ENCODE data around the gene DAPL1.

The DAPL1 gene

DNA sequence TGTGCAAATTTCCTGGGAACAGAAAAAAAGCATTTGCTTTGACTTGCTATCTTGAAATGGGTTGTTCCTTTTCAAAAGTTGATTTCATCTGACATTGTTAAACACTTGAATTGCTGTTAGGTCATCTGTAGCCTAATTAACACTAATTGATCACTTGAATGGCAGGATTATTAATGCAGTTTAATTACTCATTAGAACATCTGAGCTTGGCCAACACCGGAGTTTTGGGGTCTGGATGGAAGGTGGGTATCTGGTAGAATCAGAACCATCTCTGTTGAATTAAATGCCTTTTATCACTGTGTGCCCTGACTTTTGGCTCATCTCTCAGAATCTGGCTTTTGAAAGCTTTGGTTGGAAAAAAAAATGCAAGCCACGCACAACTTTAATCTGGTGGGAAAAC, 8.4 kb downstream of the DAPL1 start:
- no peak overlapping the region for H3K23ac ChIP-seq (ENCODE audit: low read depth, low read length, poor library complexity)
- DNase-seq (ENCODE audit: low spot score) = no peak
- no peak overlapping the region for H3K4ac ChIP-seq (ENCODE audit: low read length)
- H2AFZ ChIP-seq (ENCODE audit: low read length) = no peak overlapping the region
- no peak overlapping the region for H2BK5ac ChIP-seq (ENCODE audit: low read length)
- peaks cover 0 to 3% of the 10 kb centered on the region in 2 donors for H3K4me1 ChIP-seq (ENCODE audit: control insufficient read depth in 2 of 2, insufficient read depth in 1 of 2, low read depth in 1 of 2, low read length in 2 of 2)
- H3K4me3 ChIP-seq (ENCODE audit: low read length in 2 of 2) = no peak overlapping the region
- H2BK120ac ChIP-seq (ENCODE audit: low read depth, low read length) = no peak overlapping the region
- H2BK15ac ChIP-seq (ENCODE audit: low read length) = no peak overlapping the region
- no peak overlapping the region for H3K9ac ChIP-seq (ENCODE audit: low read depth, low read length, poor library complexity)
- H3K4me2 ChIP-seq (ENCODE audit: insufficient read depth, low read length, poor library complexity, severe bottlenecking) = no peak overlapping the region
- WGBS, 2 donors (ENCODE audit: extremely low coverage in 2 of 2, insufficient read length in 2 of 2, insufficient replicate concordance in 1 of 2) = no CpG with 5 or more reads among the region's 2 CpGs
- no peak overlapping the region for H4K91ac ChIP-seq (ENCODE audit: low read depth, low read length, poor library complexity)
- H3K36me3 ChIP-seq (replicated peaks in 1 of 2; ENCODE audit: control insufficient read depth in 2 of 2, insufficient read depth in 2 of 2, low read length in 2 of 2) = no peaks in the 10 kb centered on the region
- H3K27ac ChIP-seq (replicated peaks; ENCODE audit: low read length) = no peak overlapping the region
- no peak overlapping the region for H2BK12ac ChIP-seq (ENCODE audit: low read length)
- H3K14ac ChIP-seq (ENCODE audit: low read length) = no peak overlapping the region
- no peaks in the 10 kb centered on the region for H3K9me3 ChIP-seq (replicated peaks in 1 of 2; ENCODE audit: control insufficient read depth in 2 of 2, insufficient read depth in 1 of 2, low read depth in 1 of 2, low read length in 2 of 2)
- H3K79me1 ChIP-seq (ENCODE audit: low read depth, low read length) = no peaks in the 10 kb centered on the region
- no peak overlapping the region for H2AK5ac ChIP-seq (ENCODE audit: low read depth, low read length)
- H3K27me3 ChIP-seq (ENCODE audit: control insufficient read depth in 3 of 3, insufficient read depth in 3 of 3, low read depth in 1 of 3, low read length in 3 of 3) = peaks cover 0 to 10% (median 0%) of the 10 kb centered on the region in 3 experiments
- no peak overlapping the region for H3K18ac ChIP-seq (ENCODE audit: low read length)
- H4K8ac ChIP-seq (ENCODE audit: low read depth, low read length) = no peak overlapping the region

GRCh38 chr2:158805255-158805654, 10.1 kb downstream of the DAPL1 start:
- Histone ChIP-seq H3K4me3 (ENCODE audit: low read length in 2 of 2) (no peak overlapping the region), H2AFZ (ENCODE audit: low read length) (no peak overlapping the region), H3K18ac (ENCODE audit: low read length) (no peak overlapping the region), H3K27me3 (ENCODE audit: control insufficient read depth in 3 of 3, insufficient read depth in 3 of 3, low read depth in 1 of 3, low read length in 3 of 3) (peaks cover 0 to 10% (median 0%) of the 10 kb centered on the region in 3 experiments), H3K23ac (ENCODE audit: low read depth, low read length, poor library complexity) (no peak overlapping the region), H3K4me1 (ENCODE audit: control insufficient read depth in 2 of 2, insufficient read depth in 1 of 2, low read depth in 1 of 2, low read length in 2 of 2) (peaks cover 0 to 3% of the 10 kb centered on the region in 2 donors), H2BK5ac (ENCODE audit: low read length) (no peak overlapping the region), H4K91ac (ENCODE audit: low read depth, low read length, poor library complexity) (no peak overlapping the region), H2AK5ac (ENCODE audit: low read depth, low read length) (no peak overlapping the region), H3K79me1 (ENCODE audit: low read depth, low read length) (no peaks in the 10 kb centered on the region), H2BK15ac (ENCODE audit: low read length) (no peak overlapping the region), H3K14ac (ENCODE audit: low read length) (no peak overlapping the region), H4K8ac (ENCODE audit: low read depth, low read length) (no peak overlapping the region), H3K4ac (ENCODE audit: low read length) (no peak overlapping the region), H3K27ac (replicated peaks; ENCODE audit: low read length) (no peak overlapping the region), H2BK120ac (ENCODE audit: low read depth, low read length) (no peak overlapping the region), H3K36me3 (replicated peaks in 1 of 2; ENCODE audit: control insufficient read depth in 2 of 2, insufficient read depth in 2 of 2, low read length in 2 of 2) (no peaks in the 10 kb centered on the region), H3K9ac (ENCODE audit: low read depth, low read length, poor library complexity) (no peak overlapping the region), H3K9me3 (replicated peaks in 1 of 2; ENCODE audit: control insufficient read depth in 2 of 2, insufficient read depth in 1 of 2, low read depth in 1 of 2, low read length in 2 of 2) (no peaks in the 10 kb centered on the region), H3K4me2 (ENCODE audit: insufficient read depth, low read length, poor library complexity, severe bottlenecking) (no peak overlapping the region), H2BK12ac (ENCODE audit: low read length) (no peak overlapping the region)
- no peak for DNase-seq (ENCODE audit: low spot score)
- no CpG with 5 or more reads among the region's 4 CpGs for WGBS, 2 donors (ENCODE audit: extremely low coverage in 2 of 2, insufficient read length in 2 of 2, insufficient replicate concordance in 1 of 2)

DNA sequence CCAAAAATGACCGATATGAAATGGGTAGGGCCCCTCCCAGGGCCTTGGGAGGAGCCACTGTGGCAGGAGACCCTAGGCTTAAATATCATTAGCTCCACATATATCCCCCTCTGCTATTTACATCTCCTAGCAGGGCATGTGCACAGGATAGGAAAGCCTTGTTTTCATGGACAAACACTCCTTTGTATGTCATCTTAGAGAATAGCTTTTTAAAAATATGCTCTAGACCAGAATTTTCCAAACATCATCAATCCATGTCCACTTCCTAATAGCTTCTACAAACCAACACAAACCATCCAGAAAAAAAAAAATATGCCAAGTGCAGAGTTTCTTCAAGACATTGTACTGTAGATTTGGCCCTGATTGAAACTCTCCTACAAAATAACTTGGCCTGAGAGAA, 10.8 kb downstream of the DAPL1 start:
- Histone ChIP-seq H2BK15ac (ENCODE audit: low read length) (no peak overlapping the region), H3K36me3 (replicated peaks in 1 of 2; ENCODE audit: control insufficient read depth in 2 of 2, insufficient read depth in 2 of 2, low read length in 2 of 2) (no peaks in the 10 kb centered on the region), H3K27me3 (ENCODE audit: control insufficient read depth in 3 of 3, insufficient read depth in 3 of 3, low read depth in 1 of 3, low read length in 3 of 3) (peaks cover 0 to 10% (median 0%) of the 10 kb centered on the region in 3 experiments), H3K23ac (ENCODE audit: low read depth, low read length, poor library complexity) (no peak overlapping the region), H3K79me1 (ENCODE audit: low read depth, low read length) (no peaks in the 10 kb centered on the region), H3K4me1 (ENCODE audit: control insufficient read depth in 2 of 2, insufficient read depth in 1 of 2, low read depth in 1 of 2, low read length in 2 of 2) (peaks cover 0 to 3% of the 10 kb centered on the region in 2 donors), H2AK5ac (ENCODE audit: low read depth, low read length) (no peak overlapping the region), H2BK12ac (ENCODE audit: low read length) (no peak overlapping the region), H2BK120ac (ENCODE audit: low read depth, low read length) (no peak overlapping the region), H3K4me3 (ENCODE audit: low read length in 2 of 2) (no peak overlapping the region), H4K91ac (ENCODE audit: low read depth, low read length, poor library complexity) (no peak overlapping the region), H2AFZ (ENCODE audit: low read length) (no peak overlapping the region), H3K14ac (ENCODE audit: low read length) (no peak overlapping the region), H3K4me2 (ENCODE audit: insufficient read depth, low read length, poor library complexity, severe bottlenecking) (no peak overlapping the region), H3K27ac (replicated peaks; ENCODE audit: low read length) (no peak overlapping the region), H2BK5ac (ENCODE audit: low read length) (no peak overlapping the region), H3K9ac (ENCODE audit: low read depth, low read length, poor library complexity) (no peak overlapping the region), H3K4ac (ENCODE audit: low read length) (no peak overlapping the region), H4K8ac (ENCODE audit: low read depth, low read length) (no peak overlapping the region), H3K18ac (ENCODE audit: low read length) (no peak overlapping the region), H3K9me3 (replicated peaks in 1 of 2; ENCODE audit: control insufficient read depth in 2 of 2, insufficient read depth in 1 of 2, low read depth in 1 of 2, low read length in 2 of 2) (no peaks in the 10 kb centered on the region)
- DNase-seq (ENCODE audit: low spot score) = no peak
- no CpG with 5 or more reads among the region's 1 CpG for WGBS, 2 donors (ENCODE audit: extremely low coverage in 2 of 2, insufficient read length in 2 of 2, insufficient replicate concordance in 1 of 2)

GRCh38 chr2:158806941-158807340, 11.8 kb downstream of the DAPL1 start:
- H3K23ac ChIP-seq (ENCODE audit: low read depth, low read length, poor library complexity) = no peak overlapping the region
- no peak overlapping the region for H3K4ac ChIP-seq (ENCODE audit: low read length)
- no peaks in the 10 kb centered on the region for H3K36me3 ChIP-seq (replicated peaks in 1 of 2; ENCODE audit: control insufficient read depth in 2 of 2, insufficient read depth in 2 of 2, low read length in 2 of 2)
- H4K91ac ChIP-seq (ENCODE audit: low read depth, low read length, poor library complexity) = no peak overlapping the region
- H3K4me1 ChIP-seq (ENCODE audit: control insufficient read depth in 2 of 2, insufficient read depth in 1 of 2, low read depth in 1 of 2, low read length in 2 of 2) = peaks cover 0 to 3% of the 10 kb centered on the region in 2 donors
- no peak overlapping the region for H4K8ac ChIP-seq (ENCODE audit: low read depth, low read length)
- peaks cover 0 to 10% (median 0%) of the 10 kb centered on the region in 3 experiments for H3K27me3 ChIP-seq (ENCODE audit: control insufficient read depth in 3 of 3, insufficient read depth in 3 of 3, low read depth in 1 of 3, low read length in 3 of 3)
- H3K79me1 ChIP-seq (ENCODE audit: low read depth, low read length) = no peaks in the 10 kb centered on the region
- no peak overlapping the region for H3K18ac ChIP-seq (ENCODE audit: low read length)
- H2BK5ac ChIP-seq (ENCODE audit: low read length) = no peak overlapping the region
- no CpG with 5 or more reads among the region's 4 CpGs for whole genome bisulfite sequencing, 2 donors (ENCODE audit: extremely low coverage in 2 of 2, insufficient read length in 2 of 2, insufficient replicate concordance in 1 of 2)
- no peak overlapping the region for H2AK5ac ChIP-seq (ENCODE audit: low read depth, low read length)
- no peak overlapping the region for H3K14ac ChIP-seq (ENCODE audit: low read length)
- H3K27ac ChIP-seq (replicated peaks; ENCODE audit: low read length) = no peak overlapping the region
- no peak overlapping the region for H3K4me2 ChIP-seq (ENCODE audit: insufficient read depth, low read length, poor library complexity, severe bottlenecking)
- no peak overlapping the region for H3K9ac ChIP-seq (ENCODE audit: low read depth, low read length, poor library complexity)
- H2BK15ac ChIP-seq (ENCODE audit: low read length) = no peak overlapping the region
- no peak overlapping the region for H2AFZ ChIP-seq (ENCODE audit: low read length)
- DNase-seq (ENCODE audit: low spot score) = no peak
- H3K9me3 ChIP-seq (replicated peaks in 1 of 2; ENCODE audit: control insufficient read depth in 2 of 2, insufficient read depth in 1 of 2, low read depth in 1 of 2, low read length in 2 of 2) = no peaks in the 10 kb centered on the region
- H2BK120ac ChIP-seq (ENCODE audit: low read depth, low read length) = no peak overlapping the region
- H2BK12ac ChIP-seq (ENCODE audit: low read length) = no peak overlapping the region
- no peak overlapping the region for H3K4me3 ChIP-seq (ENCODE audit: low read length in 2 of 2)
